Thymus (tissue), 11 donors: ENCODE data around the gene PLVAP. TPM values are rescaled to one million over a fixed set of nuclear protein-coding genes. Genes with fewer than 3 reads are reported as not detected.
A peak's percentile ranks its signal among the peaks of the same experiment; 100 is the strongest.

Experiments used
- DNase-seq, 9 donors: peaks; one replicate each; pipeline ENCODE4 v3.0.0-alpha.2; 2013; ENCODE audit warnings: low spot score in 9 of 9, low read depth in 6 of 9, missing footprints in 1 of 9
- H3K27ac ChIP-seq, 2 donors: one replicate each; pipeline ENCODE4 v1.5.1; 2013; ENCODE audit warnings: control low read depth in 1 of 2, low read depth in 1 of 2, low read length in 1 of 2, mild to moderate bottlenecking in 1 of 2, moderate library complexity in 1 of 2
- H3K27me3 ChIP-seq, 2 donors: one replicate each; pipeline ENCODE4 v1.5.1; 2013; ENCODE audit warnings: low read length in 1 of 2; ENCODE audit not compliant: control insufficient read depth in 2 of 2, insufficient read depth in 1 of 2
- H3K36me3 ChIP-seq, 2 donors: one replicate each; pipeline ENCODE4 v1.5.1; 2013; ENCODE audit warnings: low read length in 1 of 2, mild to moderate bottlenecking in 1 of 2, moderate library complexity in 1 of 2; ENCODE audit not compliant: control insufficient read depth in 2 of 2, insufficient read depth in 2 of 2
- H3K4me1 ChIP-seq, 2 donors: one replicate each; pipeline ENCODE4 v1.5.1; 2013; ENCODE audit warnings: low read length in 2 of 2; ENCODE audit not compliant: control insufficient read depth in 2 of 2, insufficient read depth in 2 of 2
- H3K4me3 ChIP-seq, 2 donors: one replicate each; pipeline ENCODE4 v1.5.1; 2013; ENCODE audit warnings: low read length in 2 of 2, control low read depth in 1 of 2, mild to moderate bottlenecking in 1 of 2
- H3K9me3 ChIP-seq, 2 donors: one replicate each; pipeline ENCODE4 v1.5.1; 2013; ENCODE audit warnings: low read length in 1 of 2, mild to moderate bottlenecking in 1 of 2; ENCODE audit not compliant: control insufficient read depth in 2 of 2, insufficient read depth in 1 of 2
- WGBS: extraction: QIAGEN DNeasy Blood & Tissue Kit; methylation state at CpG from one replicate; pipeline ENCODE4 v1.1.7; 2013; 5-methylcytosine and 5-hydroxymethylcytosine counted together
- polyA plus RNA-seq: library from polyadenylated mRNA; stranded (reverse); fragments of 200-250 nt; gene quantifications from one replicate; pipeline ENCODE4 v1.2.3, GENCODE V29; 2013
- total RNA-seq: library from RNA; stranded (reverse); fragments of 120-200 nt; gene quantifications from one replicate; pipeline ENCODE4 v1.2.4, GENCODE V29; 2013
- donor health status: healthy.

Gene PLVAP
- total and polyA plus RNA-seq, 2 donors = 11.7 to 57.1 TPM

- Histone ChIP-seq H3K27me3 (peaks cover 3 to 31% of the 10 kb centered on the region in 2 donors), H3K4me1 (peaks cover 12 to 29% of the 10 kb centered on the region in 2 donors), H3K9me3 (peaks cover 0 to 5% of the 10 kb centered on the region in 2 donors), H3K36me3 (peaks cover 14 to 24% of the 10 kb centered on the region in 2 donors), H3K4me3 (peak overlapping the region; percentile 52 to 58), H3K27ac (peak overlapping the region; percentile 19 to 53)
- WGBS = 41% methylated on average over 64 of the region's 64 CpGs
- peak in 3 of 9 donors; percentile 49 to 66 (median 50) for DNase-seq
Measured at GRCh38 chr19:17327654-17328516, 49.3 kb downstream of the PLVAP start.

GRCh38 chr19:17327068-17327653 is 50.0 kb downstream of the PLVAP start:
- H3K9me3 ChIP-seq = no peaks in the 10 kb centered on the region
- H3K27ac ChIP-seq = no peak overlapping the region
- no peak overlapping the region for H3K4me3 ChIP-seq
- WGBS = 97% methylated on average over 27 of the region's 27 CpGs
- H3K27me3 ChIP-seq = peaks cover 3 to 35% of the 10 kb centered on the region in 2 donors
- DNase-seq = no peak
- peaks cover 21 to 26% of the 10 kb centered on the region in 2 donors for H3K36me3 ChIP-seq
- H3K4me1 ChIP-seq = peaks cover 12 to 28% of the 10 kb centered on the region in 2 donors

GRCh38 chr19:17326595-17326966 is 50.6 kb downstream of the PLVAP start:
- no peak for DNase-seq
- Histone ChIP-seq H3K27ac (no peak overlapping the region), H3K27me3 (peaks cover 3 to 35% of the 10 kb centered on the region in 2 donors), H3K36me3 (peaks cover 27 to 32% of the 10 kb centered on the region in 2 donors), H3K4me1 (peaks cover 12 to 28% of the 10 kb centered on the region in 2 donors), H3K9me3 (no peaks in the 10 kb centered on the region), H3K4me3 (no peak overlapping the region)
- 88% methylated on average over 11 of the region's 11 CpGs for WGBS

- DNase-seq = no peak
- Histone ChIP-seq H3K4me3 (no peak overlapping the region), H3K36me3 (peaks cover 32 to 35% of the 10 kb centered on the region in 2 donors), H3K4me1 (peaks cover 12 to 28% of the 10 kb centered on the region in 2 donors), H3K27ac (no peak overlapping the region), H3K9me3 (no peaks in the 10 kb centered on the region), H3K27me3 (peaks cover 3 to 32% of the 10 kb centered on the region in 2 donors)
- WGBS = 96% methylated on average over 17 of the region's 17 CpGs
Measured at GRCh38 chr19:17325881-17326594, 51.1 kb downstream of the PLVAP start.

DNA sequence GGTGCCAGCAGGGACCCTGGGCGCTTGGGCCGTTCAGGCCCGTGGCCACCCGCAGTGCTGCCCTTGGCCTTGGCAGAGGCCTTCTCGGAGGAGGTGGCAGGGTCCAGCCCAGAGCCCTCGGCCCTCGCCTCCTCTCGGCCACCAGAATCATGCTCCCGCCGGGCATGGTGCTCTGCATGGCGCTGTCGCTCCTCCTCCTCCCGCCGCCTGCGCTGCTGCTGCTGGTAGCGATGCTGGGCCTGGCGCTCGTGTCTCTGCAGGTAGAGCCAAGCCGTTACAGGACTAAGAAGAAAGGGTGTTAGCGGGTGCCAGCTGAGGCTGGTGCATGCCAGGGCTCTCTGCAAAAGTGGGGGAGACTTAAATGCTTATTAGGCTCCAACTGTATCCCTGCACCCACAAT is 52.0 kb downstream of the PLVAP start:
- H3K4me3 ChIP-seq = no peak overlapping the region
- peaks cover 3 to 25% of the 10 kb centered on the region in 2 donors for H3K27me3 ChIP-seq
- 98% methylated on average over 20 of the region's 20 CpGs for WGBS
- peaks cover 12 to 28% of the 10 kb centered on the region in 2 donors for H3K4me1 ChIP-seq
- no peak overlapping the region for H3K27ac ChIP-seq
- H3K36me3 ChIP-seq = peaks cover 37 to 41% of the 10 kb centered on the region in 2 donors
- H3K9me3 ChIP-seq = no peaks in the 10 kb centered on the region
- DNase-seq = no peak

- no peak for DNase-seq
- Histone ChIP-seq H3K36me3 (peaks cover 41 to 47% of the 10 kb centered on the region in 2 donors), H3K9me3 (no peaks in the 10 kb centered on the region), H3K4me1 (peaks cover 10 to 23% of the 10 kb centered on the region in 2 donors), H3K27me3 (peaks cover 3 to 19% of the 10 kb centered on the region in 2 donors), H3K27ac (no peak overlapping the region), H3K4me3 (no peak overlapping the region)
- 97% methylated on average over 28 of the region's 28 CpGs for WGBS
Measured at GRCh38 chr19:17324357-17325114, 52.6 kb downstream of the PLVAP start.

DNA sequence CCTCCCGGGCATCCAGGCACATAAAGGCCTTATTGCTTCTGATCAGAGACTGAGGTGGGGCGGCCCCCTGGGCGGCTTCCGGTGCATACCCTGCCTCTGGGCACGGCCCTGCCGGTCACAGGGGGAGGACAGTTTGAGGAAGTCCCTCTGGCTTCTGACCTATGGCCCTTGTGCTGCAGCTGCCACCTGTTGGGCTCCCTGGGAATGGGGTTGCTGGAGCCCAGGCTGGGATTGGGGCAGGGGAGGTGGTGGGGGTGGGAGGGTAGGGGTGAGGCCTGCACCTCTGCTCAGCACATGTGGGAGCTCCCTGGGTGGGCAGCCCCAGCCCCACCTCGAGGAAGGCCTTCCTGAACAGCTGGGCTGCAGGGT is 53.2 kb downstream of the PLVAP start:
- peak in 1 of 9 donors; percentile 33 for DNase-seq
- Histone ChIP-seq H3K27ac (no peak overlapping the region), H3K36me3 (peaks cover 46 to 53% of the 10 kb centered on the region in 2 donors), H3K4me3 (peak overlapping the region in 1 of 2 donors; percentile 24), H3K9me3 (no peaks in the 10 kb centered on the region), H3K4me1 (peaks cover 5 to 18% of the 10 kb centered on the region in 2 donors), H3K27me3 (peaks cover 3 to 14% of the 10 kb centered on the region in 2 donors)
- 22% methylated on average over 7 of the region's 7 CpGs for WGBS

DNA sequence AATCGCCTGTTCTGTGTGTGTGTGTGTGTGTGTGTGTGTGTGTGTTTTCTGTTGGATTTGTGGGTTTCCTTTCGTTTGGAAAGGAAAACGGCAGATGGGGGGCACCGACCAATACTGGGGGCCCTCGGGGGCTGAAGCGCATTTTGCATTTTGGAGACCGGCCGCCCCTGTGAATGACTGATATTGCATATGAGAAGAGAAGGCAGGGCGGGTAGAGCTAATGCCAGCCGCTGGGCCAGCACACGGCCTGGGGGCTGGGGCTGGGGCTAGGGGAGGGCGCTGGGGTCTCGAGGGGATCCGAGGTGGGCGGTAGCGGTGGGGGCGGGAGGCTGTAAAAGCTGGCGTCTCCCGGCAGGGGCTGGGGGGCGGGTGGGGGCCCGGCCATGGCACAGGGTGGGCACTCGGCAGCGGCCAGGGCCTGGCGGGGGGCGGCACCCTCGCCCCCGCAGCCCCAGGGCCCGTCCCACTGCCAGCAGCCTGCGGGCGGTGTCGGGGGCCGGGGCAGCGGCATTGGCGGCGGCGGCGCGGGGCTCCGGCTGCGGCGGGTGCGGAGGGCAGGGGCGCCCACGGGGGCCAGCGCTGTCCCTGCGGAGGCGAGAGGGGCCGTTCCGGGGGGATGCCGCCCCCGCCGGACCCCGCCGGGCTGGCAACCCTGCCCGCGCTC is 53.7 kb downstream of the PLVAP start:
- Histone ChIP-seq H3K27me3 (peaks cover 3 to 12% of the 10 kb centered on the region in 2 donors), H3K27ac (no peak overlapping the region), H3K9me3 (no peaks in the 10 kb centered on the region), H3K36me3 (peaks cover 49 to 57% of the 10 kb centered on the region in 2 donors), H3K4me1 (peaks cover 2 to 15% of the 10 kb centered on the region in 2 donors), H3K4me3 (peak overlapping the region in 1 of 2 donors; percentile 24)
- WGBS = 31% methylated on average over 56 of the region's 56 CpGs
- no peak for DNase-seq
